GM18502 (cell line): ENCODE results near the gene CUL2.

Experiments
- ATAC-seq: cut with Tn5 transposase; IDR thresholded peaks from one replicate; pipeline ENCODE4 v1.9.1; 2021; ENCODE audit warnings: mild to moderate bottlenecking; ENCODE audit not compliant: unreplicated experiment, poor library complexity

The CUL2 gene

DNA sequence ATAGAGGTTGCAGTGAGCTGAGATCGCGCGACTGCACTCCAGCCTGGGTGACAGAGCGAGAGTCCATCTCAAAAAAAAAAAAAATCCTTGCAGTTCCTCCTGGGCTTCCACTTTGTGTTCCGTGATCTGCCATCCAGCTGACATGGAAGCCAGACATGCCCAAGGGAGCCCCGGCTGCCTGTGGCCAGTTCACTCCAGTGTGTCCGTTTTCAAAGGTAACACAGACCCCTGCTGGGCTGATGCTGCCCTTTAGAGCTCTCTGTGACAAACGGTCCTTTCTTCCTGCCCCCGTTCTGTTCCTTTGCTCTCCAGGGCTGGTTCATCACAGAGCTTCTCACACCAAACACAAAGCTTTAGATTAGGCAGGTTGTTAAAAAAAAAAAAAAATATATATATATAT, 130.8 kb downstream of the CUL2 start:
- no peak for ATAC-seq
